HepG2 (cell line): ENCODE results near the gene STH. TPM values are rescaled to one million over a fixed set of nuclear protein-coding genes. Genes with fewer than 3 reads are reported as not detected.

Experiments used
- CSRNP1 ChIP-seq: sonication (generic); formaldehyde crosslinking; IDR thresholded peaks from 2 replicates; pipeline ENCODE4 v1.8.1; 2023; ENCODE audit warnings: mild to moderate bottlenecking, missing genetic modification reagents
- CSRNP2 ChIP-seq: sonication (generic); formaldehyde crosslinking; conservative IDR thresholded peaks from 2 replicates; pipeline ENCODE4 v1.8.0; 2022; ENCODE audit warnings: low read depth, missing genetic modification reagents
- DMTF1 ChIP-seq: sonication (generic); formaldehyde crosslinking; IDR thresholded peaks from 2 replicates; pipeline ENCODE4 v1.4.0; 2020; ENCODE audit warnings: mild to moderate bottlenecking, missing genetic modification reagents
- HIC2 ChIP-seq: sonication (generic); formaldehyde crosslinking; IDR thresholded peaks from 2 replicates; pipeline ENCODE4 v1.9.0; 2022; ENCODE audit warnings: low read depth, missing genetic modification reagents
- HNRNPK ChIP-seq: fragments of 200-400 bp; formaldehyde crosslinking; IDR thresholded peaks from 2 replicates; pipeline ENCODE4 v1.6.1; 2018; ENCODE audit warnings: low read length, low read depth, moderate library complexity, mild to moderate bottlenecking; ENCODE audit not compliant: poor library complexity, severe bottlenecking
- IRF9 ChIP-seq: sonication (generic); formaldehyde crosslinking; IDR thresholded peaks from 2 replicates; pipeline ENCODE4 v1.8.0; 2022; ENCODE audit warnings: missing genetic modification reagents, mild to moderate bottlenecking, borderline replicate concordance
- MZF1 ChIP-seq: sonication (generic); formaldehyde crosslinking; IDR thresholded peaks from 2 replicates; pipeline ENCODE4 v1.8.1; 2023; ENCODE audit warnings: mild to moderate bottlenecking, missing genetic modification reagents, borderline replicate concordance
- RXRB ChIP-seq: IDR thresholded peaks from 2 replicates; pipeline ENCODE4 v1.6.1; 2016; ENCODE audit warnings: borderline replicate concordance, missing genetic modification reagents, missing compliant biosample characterization
- ZBTB25 ChIP-seq: IDR thresholded peaks from 2 replicates; pipeline ENCODE4 v1.6.1; 2018; ENCODE audit warnings: missing genetic modification reagents
- ZBTB49 ChIP-seq: sonication (generic); formaldehyde crosslinking; IDR thresholded peaks from 2 replicates; pipeline ENCODE4 v1.4.0; 2020; ENCODE audit warnings: missing genetic modification reagents, borderline replicate concordance
- ZNF225 ChIP-seq: sonication (generic); formaldehyde crosslinking; IDR thresholded peaks from 2 replicates; pipeline ENCODE4 v1.4.0; 2020; ENCODE audit warnings: mild to moderate bottlenecking, missing genetic modification reagents
- ZNF232 ChIP-seq: sonication (generic); formaldehyde crosslinking; IDR thresholded peaks from 2 replicates; pipeline ENCODE4 v1.4.0; 2020; ENCODE audit warnings: missing genetic modification reagents, borderline replicate concordance
- polyA plus RNA-seq, 8 experiments: library from polyadenylated mRNA; depleted of rRNA in 3 of 8; stranded (reverse) in 7 of 8; unstranded in 1 of 8; fragments of >200 nt; fragmentation: Illumina TruSeq in 4 of 8; extraction: Trizol in 4 of 8; gene quantifications; 2 replicates each; pipeline versions ENCODE4 v1.2.1 to v1.2.3, GENCODE V29; 2011 to 2016; ENCODE audit warnings: low read depth in 4 of 8, missing spikeins in 1 of 8, mixed read lengths in 1 of 8; ENCODE audit not compliant: insufficient read depth in 1 of 8
- total RNA-seq, 5 experiments: library from RNA; depleted of rRNA; stranded (reverse); fragments of >200 nt; fragmentation: Illumina TruSeq; extraction: Trizol; gene quantifications; 2 replicates each; pipeline ENCODE4 v1.2.3, GENCODE V29; 2016; ENCODE audit warnings: low read depth in 1 of 5

Gene STH
- total and polyA plus RNA-seq, 2 of the 13 experiments (the other 11 are each of a cell fraction or from before 2014, with no cell fraction given), result not detected

GRCh38 chr17:46001390-46002310, 2.6 kb downstream of the STH start (continued):
- TF ChIP-seq CSRNP1 (CRISPR knock-in tag), result no peak
- no peak for TF ChIP-seq ZNF232 (CRISPR knock-in tag)
- no peak for TF ChIP-seq CSRNP2 (CRISPR knock-in tag)
- TF ChIP-seq RXRB (CRISPR knock-in tag), result no peak
- no peak for TF ChIP-seq IRF9 (CRISPR knock-in tag)
- 0 out of 2 replicates have a peak, but pooled peaks have one; percentile 21 for TF ChIP-seq MZF1 (CRISPR knock-in tag)
- 0 out of 2 replicates have a peak, but pooled peaks have one; percentile 50 for TF ChIP-seq DMTF1 (CRISPR knock-in tag)
- no peak for TF ChIP-seq HNRNPK
- no peak for TF ChIP-seq ZBTB49 (CRISPR knock-in tag)
- no peak for TF ChIP-seq ZBTB25 (CRISPR knock-in tag)
- TF ChIP-seq ZNF225, result no peak
- peak; percentile 32; the same call in 1 of the 2 replicates for TF ChIP-seq HIC2
